HL-60 (cell line): ENCODE data around the gene NR2F2.

ENCODE experiments used
- DNase-seq, 2 experiments: peaks; one replicate each; pipeline ENCODE4 v3.0.0-alpha.2; 2010 to 2020; ENCODE audit warnings: low read depth in 1 of 2, low spot score in 1 of 2
- H3K27ac ChIP-seq: fragments of 250-450 bp; sonication (Bioruptor Pico); replicated peaks from 2 replicates; pipeline ENCODE4 v1.5.1; 2020; ENCODE audit warnings: mild to moderate bottlenecking, moderate library complexity
- H3K27me3 ChIP-seq: fragments of 250-450 bp; sonication (Bioruptor Pico); 2 replicates; pipeline ENCODE4 v1.5.1; 2021; ENCODE audit warnings: mild to moderate bottlenecking, moderate library complexity; ENCODE audit not compliant: insufficient read depth, poor library complexity, severe bottlenecking
- H3K4me3 ChIP-seq: replicated peaks from 2 replicates; pipeline ENCODE4 v1.5.1; 2011; ENCODE audit warnings: mild to moderate bottlenecking, control low read depth, low read length; ENCODE audit not compliant: insufficient read depth
- CTCF ChIP-seq: IDR thresholded peaks from one replicate; pipeline ENCODE4 v1.5.1; 2011; ENCODE audit warnings: low read length, control low read depth, inconsistent platforms; ENCODE audit not compliant: insufficient read depth
- GABPA ChIP-seq: IDR thresholded peaks from 2 replicates; pipeline ENCODE4 v1.6.1; 2012; ENCODE audit warnings: low read depth
- POLR2AphosphoS5 ChIP-seq: IDR thresholded peaks from 2 replicates; pipeline ENCODE4 v1.6.1; 2012; ENCODE audit warnings: low read depth
- REST ChIP-seq: IDR thresholded peaks from 2 replicates; pipeline ENCODE4 v1.6.1; 2012; ENCODE audit warnings: low read depth; ENCODE audit not compliant: insufficient replicate concordance
- SPI1 ChIP-seq: IDR thresholded peaks from 2 replicates; pipeline ENCODE4 v1.6.1; 2012; ENCODE audit warnings: low read depth, mild to moderate bottlenecking, borderline replicate concordance

NR2F2 gene

GRCh38 chr15:96316953-96317629 lies 13.4 kb upstream of the NR2F2 start:
- H3K27me3 ChIP-seq, result no peaks in the 10 kb centered on the region
- no peak overlapping the region for H3K4me3 ChIP-seq
- H3K27ac ChIP-seq, result no peak overlapping the region
- TF ChIP-seq GABPA (no peak), CTCF (no peak), POLR2AphosphoS5 (no peak), SPI1 (no peak), REST (no peak)
- DNase-seq, result no peak

GRCh38 chr15:96320107-96320506 lies 10.4 kb upstream of the NR2F2 start:
- no peak overlapping the region for H3K27ac ChIP-seq
- H3K27me3 ChIP-seq, result no peaks in the 10 kb centered on the region
- no peak for DNase-seq
- no peak for TF ChIP-seq GABPA
- no peak for TF ChIP-seq CTCF
- no peak for TF ChIP-seq REST
- TF ChIP-seq SPI1, result no peak
- no peak for TF ChIP-seq POLR2AphosphoS5
- H3K4me3 ChIP-seq, result no peak overlapping the region

GRCh38 chr15:96320703-96321638 lies 9.5 kb upstream of the NR2F2 start:
- Histone ChIP-seq H3K4me3 (no peak overlapping the region), H3K27ac (no peak overlapping the region), H3K27me3 (no peaks in the 10 kb centered on the region)
- TF ChIP-seq CTCF (no peak), SPI1 (no peak), POLR2AphosphoS5 (no peak), REST (no peak)
- no peak for DNase-seq
